HG02610 (cell line): ENCODE results near the gene MED25.

ENCODE experiments used
- ATAC-seq: cut with Tn5 transposase; IDR thresholded peaks from one replicate; pipeline ENCODE4 v1.9.1; 2021; ENCODE audit warnings: mild to moderate bottlenecking, moderate library complexity; ENCODE audit not compliant: unreplicated experiment

Gene MED25

DNA sequence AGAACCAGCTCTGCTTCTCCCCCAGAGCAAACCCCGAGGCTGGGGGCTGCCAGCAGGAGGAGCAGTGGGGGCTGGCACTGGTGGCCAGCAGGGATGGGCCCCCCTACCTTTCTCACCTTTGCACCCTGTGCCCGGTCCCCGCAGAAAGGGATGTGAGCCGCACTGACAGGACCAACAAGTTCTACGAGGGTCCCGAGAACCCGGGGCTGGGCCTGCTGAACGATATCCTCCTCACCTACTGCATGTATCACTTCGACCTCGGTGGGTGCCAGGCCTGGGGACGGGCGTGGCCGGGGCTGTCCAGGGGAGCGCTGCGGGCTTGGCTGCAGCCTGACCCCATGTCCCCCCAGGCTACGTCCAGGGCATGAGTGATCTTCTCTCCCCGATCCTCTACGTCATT, 66.0 kb downstream of the MED25 start:
- ATAC-seq = no peak

DNA sequence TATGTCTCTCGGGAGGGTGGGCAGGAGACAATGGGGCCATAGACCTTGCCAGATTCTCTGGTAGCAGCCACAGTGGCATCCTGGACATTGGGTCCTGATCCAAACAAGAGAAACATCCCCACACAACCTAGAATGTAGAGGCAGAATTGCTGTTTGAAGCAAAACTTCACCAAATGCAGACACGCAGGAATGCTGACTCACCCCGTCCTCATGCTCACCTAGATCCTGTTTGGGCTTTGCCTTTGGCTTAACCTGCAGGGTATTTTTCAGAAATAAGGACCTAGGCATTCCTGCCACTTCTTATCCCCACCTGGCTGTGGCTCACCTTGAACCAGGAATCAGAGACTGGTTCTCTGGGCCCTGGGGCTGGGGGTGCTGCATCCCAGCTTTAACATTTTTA, 66.7 kb downstream of the MED25 start:
- ATAC-seq = no peak
